Measurements from ENCODE around the gene MTHFD2L.

The MTHFD2L gene

DNA sequence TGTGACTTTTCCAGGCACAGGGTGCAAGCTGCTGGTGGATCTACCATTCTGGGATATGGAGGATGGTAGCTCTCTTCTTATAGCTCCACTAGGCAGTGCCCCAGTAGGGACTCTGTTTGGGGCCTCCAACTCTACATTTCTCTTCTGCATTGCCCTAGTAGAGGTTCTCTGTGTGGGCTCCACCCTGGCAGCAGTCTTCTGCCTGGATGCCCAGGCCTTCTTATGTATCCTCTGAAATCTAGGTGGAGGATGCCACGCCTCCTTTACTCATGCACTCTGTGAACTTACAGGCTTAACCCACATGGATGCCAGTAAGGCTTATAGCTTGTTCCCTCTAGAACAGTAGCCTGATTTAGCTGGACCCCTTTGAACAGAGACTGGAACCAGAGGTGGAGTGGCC is 186.1 kb downstream of the MTHFD2L start:
- Histone ChIP-seq H3K9ac (ENCODE audit: low read length) (no peak overlapping the region), H3F3A (ENCODE audit: insufficient read depth, low read length) (no peaks in the 10 kb centered on the region), H4K20me1 (ENCODE audit: insufficient read depth, low read length) (no peaks in the 10 kb centered on the region), H3K27me3 (replicated peaks; ENCODE audit: insufficient read depth, low read length) (no peaks in the 10 kb centered on the region), H3K36me3 (replicated peaks; ENCODE audit: insufficient read depth, low read length) (no peaks in the 10 kb centered on the region), H3K79me2 (ENCODE audit: low read length) (no peaks in the 10 kb centered on the region), H3K4me1 (ENCODE audit: low read length) (no peaks in the 10 kb centered on the region), H2AFZ (ENCODE audit: low read length) (no peak overlapping the region), H3K9me2 (replicated peaks; ENCODE audit: insufficient read depth, low read length) (no peaks in the 10 kb centered on the region), H3K9me3 (replicated peaks; ENCODE audit: insufficient read depth, low read length) (no peaks in the 10 kb centered on the region), H3K27ac (ENCODE audit: low read length) (no peak overlapping the region), H3K4me2 (ENCODE audit: low read depth, low read length) (no peak overlapping the region), H3K4me3 (ENCODE audit: low read length) (no peak overlapping the region)
- TF ChIP-seq EZH2phosphoT487 (IDR thresholded peaks at IDR 0.05; ENCODE audit: low read length) (no peak), EZH2 (optimal IDR thresholded peaks at IDR 0.05; ENCODE audit: low read depth, low read length) (no peak)
- TF ChIP-seq, protein P1, sequence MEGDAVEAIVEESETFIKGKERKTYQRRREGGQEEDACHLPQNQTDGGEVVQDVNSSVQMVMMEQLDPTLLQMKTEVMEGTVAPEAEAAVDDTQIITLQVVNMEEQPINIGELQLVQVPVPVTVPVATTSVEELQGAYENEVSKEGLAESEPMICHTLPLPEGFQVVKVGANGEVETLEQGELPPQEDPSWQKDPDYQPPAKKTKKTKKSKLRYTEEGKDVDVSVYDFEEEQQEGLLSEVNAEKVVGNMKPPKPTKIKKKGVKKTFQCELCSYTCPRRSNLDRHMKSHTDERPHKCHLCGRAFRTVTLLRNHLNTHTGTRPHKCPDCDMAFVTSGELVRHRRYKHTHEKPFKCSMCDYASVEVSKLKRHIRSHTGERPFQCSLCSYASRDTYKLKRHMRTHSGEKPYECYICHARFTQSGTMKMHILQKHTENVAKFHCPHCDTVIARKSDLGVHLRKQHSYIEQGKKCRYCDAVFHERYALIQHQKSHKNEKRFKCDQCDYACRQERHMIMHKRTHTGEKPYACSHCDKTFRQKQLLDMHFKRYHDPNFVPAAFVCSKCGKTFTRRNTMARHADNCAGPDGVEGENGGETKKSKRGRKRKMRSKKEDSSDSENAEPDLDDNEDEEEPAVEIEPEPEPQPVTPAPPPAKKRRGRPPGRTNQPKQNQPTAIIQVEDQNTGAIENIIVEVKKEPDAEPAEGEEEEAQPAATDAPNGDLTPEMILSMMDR (IDR thresholded peaks at IDR 0.05; ENCODE audit: low read length) = no peak
- DNase-seq = no peak

Measured in MM.1S (cell line).